PC-3 (cell line): ENCODE measurements around the gene TCF12. TPM values are rescaled to one million over a fixed set of nuclear protein-coding genes. Genes with fewer than 3 reads are reported as not detected.

Source experiments
- ATAC-seq: fragments of 200-7000 bp; cut with Tn5 transposase; 2 replicates; pipeline ENCODE4 v1.9.1; 2020; ENCODE audit warnings: mild to moderate bottlenecking, moderate library complexity
- BruUV-seq: library from RNA; stranded (reverse); fragments of 400-500 nt; replicated peaks from 2 replicates; lab custom pipeline; 2021; lab: Mats Ljungman, UMichigan
- CTCF ChIA-PET: fragments of 300-600 bp; sonication (Branson Sonifier 250); formaldehyde crosslinking; loops from one replicate; lab custom pipeline; 2022; ENCODE audit warnings: antibody characterized with exemption; lab: Charles Lee
- POLR2A ChIA-PET: fragments of 300-600 bp; sonication (Branson Sonifier 250); formaldehyde crosslinking; loops from one replicate; lab custom pipeline; 2022; ENCODE audit warnings: antibody characterized with exemption; ENCODE audit not compliant: unreplicated experiment; lab: Charles Lee
- DNase-seq: peaks from one replicate; pipeline ENCODE4 v3.0.0-alpha.2; 2015
- H2AFZ ChIP-seq: fragments of 300-600 bp; sonication (generic); 2 replicates; pipeline ENCODE4 v1.6.0; 2016; ENCODE audit warnings: antibody characterized with exemption, low read length
- H3F3A ChIP-seq: fragments of 300-600 bp; sonication (generic); one replicate; pipeline ENCODE4 v1.6.0; 2017; ENCODE audit warnings: antibody characterized with exemption, low read length, control low read depth, mild to moderate bottlenecking; ENCODE audit not compliant: unreplicated experiment
- H3K27ac ChIP-seq: fragments of 300-600 bp; sonication (generic); 2 replicates; pipeline ENCODE4 v1.5.1; 2016; ENCODE audit warnings: mild to moderate bottlenecking, low read length
- H3K27me3 ChIP-seq: fragments of 300-600 bp; sonication (generic); 2 replicates; pipeline ENCODE4 v1.6.1; 2016; ENCODE audit warnings: low read length, mixed read lengths
- H3K36me3 ChIP-seq: fragments of 300-600 bp; sonication (generic); 2 replicates; pipeline ENCODE4 v1.6.1; 2016; ENCODE audit warnings: low read depth, mixed run types, low read length, mixed read lengths
- H3K4me1 ChIP-seq: fragments of 300-600 bp; sonication (generic); 2 replicates; pipeline ENCODE4 v1.5.1; 2016; ENCODE audit warnings: low read length; ENCODE audit not compliant: insufficient read depth
- H3K4me2 ChIP-seq: fragments of 300-600 bp; sonication (generic); 2 replicates; pipeline ENCODE4 v1.6.0; 2016; ENCODE audit warnings: low read length
- H3K4me3 ChIP-seq: fragments of 300-600 bp; sonication (generic); 2 replicates; pipeline ENCODE4 v1.5.1; 2016; ENCODE audit warnings: mild to moderate bottlenecking, low read length, mixed read lengths
- H3K79me2 ChIP-seq: fragments of 300-600 bp; sonication (generic); 2 replicates; pipeline ENCODE4 v1.6.1; 2017; ENCODE audit warnings: low read length, mixed read lengths
- H3K9ac ChIP-seq: fragments of 300-600 bp; sonication (generic); 2 replicates; pipeline ENCODE4 v1.6.0; 2016; ENCODE audit warnings: mild to moderate bottlenecking, low read length
- H3K9me2 ChIP-seq: fragments of 300-600 bp; sonication (generic); replicated peaks from 2 replicates; pipeline ENCODE4 v1.6.1; 2016; ENCODE audit warnings: mixed run types, low read length, mixed read lengths
- H3K9me3 ChIP-seq: fragments of 300-600 bp; sonication (generic); 2 replicates; pipeline ENCODE4 v1.6.1; 2016; ENCODE audit warnings: low read length, mixed read lengths
- H4K20me1 ChIP-seq: fragments of 300-600 bp; sonication (generic); 2 replicates; pipeline ENCODE4 v1.6.1; 2016; ENCODE audit warnings: low read length, mixed read lengths
- CTCF ChIP-seq: fragments of 300-600 bp; sonication (generic); conservative IDR thresholded peaks from 2 replicates; pipeline ENCODE4 v1.5.1; 2017; ENCODE audit warnings: antibody characterized with exemption, low read depth, mild to moderate bottlenecking, low read length
- EZH2 ChIP-seq: fragments of 300-600 bp; sonication (generic); IDR thresholded peaks from one replicate; pipeline ENCODE4 v1.6.1; 2017; ENCODE audit warnings: antibody characterized with exemption, mild to moderate bottlenecking, low read length; ENCODE audit not compliant: unreplicated experiment
- EZH2phosphoT487 ChIP-seq: fragments of 300-600 bp; sonication (generic); IDR thresholded peaks from 2 replicates; pipeline ENCODE4 v1.6.1; 2018; ENCODE audit warnings: mild to moderate bottlenecking, antibody characterized with exemption, low read length, borderline replicate concordance
- intact Hi-C: fragments of 100-400 bp; cut with micrococcal nuclease; formaldehyde crosslinking; loops from 2 replicates; pipeline ENCODE4 v1.9.0; 2023
- total RNA-seq: library from RNA; depleted of rRNA; stranded (reverse); fragments of >200 nt; gene quantifications from 2 replicates; pipeline ENCODE4 v1.2.3, GENCODE V29; 2014

The TCF12 gene
- total RNA-seq, 1 experiment from 2014 or later = 103 TPM

GRCh38 chr15:56913670-56914069 lies 4.8 kb upstream of the TCF12 start:
- DNase-seq = no peak
- Histone ChIP-seq H3K9me3 (no peaks in the 10 kb centered on the region), H3K4me1 (0 out of 2 replicates have a peak, but pooled peaks cover 6% of the 10 kb centered on the region), H3K4me3 (no peak overlapping the region), H4K20me1 (no peaks in the 10 kb centered on the region), H2AFZ (no peak overlapping the region), H3K27me3 (no peaks in the 10 kb centered on the region), H3K9me2 (no peaks in the 10 kb centered on the region), H3K79me2 (peaks cover 2% of the 10 kb centered on the region; the same call in 1 of the 2 replicates), H3F3A (no peaks in the 10 kb centered on the region), H3K4me2 (no peak overlapping the region), H3K9ac (no peak overlapping the region), H3K36me3 (no peaks in the 10 kb centered on the region), H3K27ac (no peak overlapping the region)
- no peak for TF ChIP-seq EZH2
- no peak for TF ChIP-seq CTCF
- TF ChIP-seq EZH2phosphoT487 = no peak
- intact Hi-C loops = loop anchor here (10.0 kb wide), 1 partner anchor 179 kb away; the partner anchor contains the start of gene ZNF280D
- ChIA-PET CTCF (no interaction called here), POLR2A (no interaction called here)
- no peak for ATAC-seq
- BruUV-seq = no TSS peak

GRCh38 chr15:56915888-56916287 lies 2.6 kb upstream of the TCF12 start:
- intact Hi-C loops = loop anchor here (5.0 to 10.0 kb wide), 3 partner anchors 181 to 296 kb away; partner anchors contain the start of gene ZNF280D
- H3K4me1 ChIP-seq = 0 out of 2 replicates have a peak, but pooled peaks cover 6% of the 10 kb centered on the region
- H3K4me2 ChIP-seq = no peak overlapping the region
- BruUV-seq = no TSS peak
- H3K9me2 ChIP-seq = no peaks in the 10 kb centered on the region
- peaks cover 24% of the 10 kb centered on the region for H3K79me2 ChIP-seq
- POLR2A ChIA-PET = no interaction called here
- H2AFZ ChIP-seq = no peak overlapping the region
- TF ChIP-seq EZH2phosphoT487 (no peak), EZH2 (no peak), CTCF (no peak)
- no peaks in the 10 kb centered on the region for H3K36me3 ChIP-seq
- DNase-seq (no peak), ATAC-seq (no peak)
- H3K27ac ChIP-seq = no peak overlapping the region
- CTCF ChIA-PET = no interaction called here
- H3K27me3 ChIP-seq = no peaks in the 10 kb centered on the region
- no peaks in the 10 kb centered on the region for H4K20me1 ChIP-seq
- H3K4me3 ChIP-seq = no peak overlapping the region
- H3K9me3 ChIP-seq = no peaks in the 10 kb centered on the region
- no peak overlapping the region for H3K9ac ChIP-seq
- H3F3A ChIP-seq = no peaks in the 10 kb centered on the region

GRCh38 chr15:56916825-56917477 lies 1.5 kb upstream of the TCF12 start:
- TF ChIP-seq EZH2 (no peak), CTCF (no peak), EZH2phosphoT487 (no peak)
- Histone ChIP-seq H3K4me3 (no peak overlapping the region), H3K9me2 (no peaks in the 10 kb centered on the region), H3K36me3 (no peaks in the 10 kb centered on the region), H4K20me1 (no peaks in the 10 kb centered on the region), H3K27ac (no peak overlapping the region), H3K4me1 (peaks cover 8% of the 10 kb centered on the region), H3K4me2 (no peak overlapping the region), H3K79me2 (peaks cover 30% of the 10 kb centered on the region), H3K9ac (no peak overlapping the region), H2AFZ (no peak overlapping the region), H3K9me3 (no peaks in the 10 kb centered on the region), H3F3A (no peaks in the 10 kb centered on the region), H3K27me3 (no peaks in the 10 kb centered on the region)
- BruUV-seq = no TSS peak
- ChIA-PET POLR2A (no interaction called here), CTCF (no interaction called here)
- intact Hi-C loops = loop anchor here (5.0 to 10.0 kb wide), 3 partner anchors 182 to 295 kb away; partner anchors contain the start of gene ZNF280D
- DNase-seq = no peak
- ATAC-seq = no peak
